ENCODE results near the gene AWAT2. TPM values are rescaled to one million over a fixed set of nuclear protein-coding genes. Genes with fewer than 3 reads are reported as not detected.

AWAT2 gene
- total RNA-seq, 4 donors from 2014 or later: not detected

GRCh38 chrX:70087857-70088630, 38.3 kb upstream of the AWAT2 start:
- no peak for TF ChIP-seq POLR2A (IDR thresholded peaks at IDR 0.05)
- TF ChIP-seq, protein P1, sequence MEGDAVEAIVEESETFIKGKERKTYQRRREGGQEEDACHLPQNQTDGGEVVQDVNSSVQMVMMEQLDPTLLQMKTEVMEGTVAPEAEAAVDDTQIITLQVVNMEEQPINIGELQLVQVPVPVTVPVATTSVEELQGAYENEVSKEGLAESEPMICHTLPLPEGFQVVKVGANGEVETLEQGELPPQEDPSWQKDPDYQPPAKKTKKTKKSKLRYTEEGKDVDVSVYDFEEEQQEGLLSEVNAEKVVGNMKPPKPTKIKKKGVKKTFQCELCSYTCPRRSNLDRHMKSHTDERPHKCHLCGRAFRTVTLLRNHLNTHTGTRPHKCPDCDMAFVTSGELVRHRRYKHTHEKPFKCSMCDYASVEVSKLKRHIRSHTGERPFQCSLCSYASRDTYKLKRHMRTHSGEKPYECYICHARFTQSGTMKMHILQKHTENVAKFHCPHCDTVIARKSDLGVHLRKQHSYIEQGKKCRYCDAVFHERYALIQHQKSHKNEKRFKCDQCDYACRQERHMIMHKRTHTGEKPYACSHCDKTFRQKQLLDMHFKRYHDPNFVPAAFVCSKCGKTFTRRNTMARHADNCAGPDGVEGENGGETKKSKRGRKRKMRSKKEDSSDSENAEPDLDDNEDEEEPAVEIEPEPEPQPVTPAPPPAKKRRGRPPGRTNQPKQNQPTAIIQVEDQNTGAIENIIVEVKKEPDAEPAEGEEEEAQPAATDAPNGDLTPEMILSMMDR (IDR thresholded peaks at IDR 0.05): no peak
- no peak for DNase-seq
- H3K36me3 ChIP-seq: no peaks in the 10 kb centered on the region
- H3K27me3 ChIP-seq: no peaks in the 10 kb centered on the region
- H3K4me1 ChIP-seq: no peaks in the 10 kb centered on the region
- H3K9me3 ChIP-seq: no peaks in the 10 kb centered on the region
- no peak overlapping the region for H3K4me3 ChIP-seq
- intact Hi-C loops (cut with DNase I; ENCODE audit: low total_unique reads): no loop called here
- H3K27ac ChIP-seq: no peak overlapping the region

DNA sequence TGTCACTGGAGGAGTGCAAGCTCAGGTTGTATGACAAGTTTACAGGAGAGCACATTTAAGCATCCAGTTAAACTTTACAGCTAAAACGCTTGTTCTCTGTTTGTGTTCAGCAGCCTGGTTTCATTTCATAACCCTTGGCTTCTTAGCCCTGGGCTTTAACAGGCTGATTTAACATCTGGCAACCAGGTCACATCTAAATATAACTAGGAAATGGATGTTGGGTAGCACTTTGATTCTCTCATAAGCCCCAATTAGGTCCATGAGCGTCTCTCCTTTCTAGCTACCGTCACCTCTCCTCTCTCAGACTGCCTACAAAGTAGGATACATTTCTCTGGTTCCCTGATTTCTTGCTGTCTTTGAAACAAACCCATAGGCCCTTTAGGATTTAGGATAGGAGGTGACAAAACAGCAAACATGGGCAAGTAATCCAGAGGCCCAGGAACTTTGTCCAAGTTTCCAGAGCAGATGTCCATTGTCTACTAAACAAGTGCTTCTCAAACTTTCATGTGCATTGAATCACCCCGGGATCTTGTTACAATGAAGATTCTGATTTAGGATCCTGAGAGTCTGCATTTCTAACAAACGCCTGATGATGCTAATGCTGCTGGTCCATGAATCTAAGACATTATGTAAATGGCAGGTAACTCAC, 35.0 kb upstream of the AWAT2 start:
- no peak for TF ChIP-seq POLR2A (IDR thresholded peaks at IDR 0.05)
- TF ChIP-seq, protein P1 (IDR thresholded peaks at IDR 0.05): no peak
- intact Hi-C loops (cut with DNase I; ENCODE audit: low total_unique reads): no loop called here
- H3K36me3 ChIP-seq: no peaks in the 10 kb centered on the region

DNA sequence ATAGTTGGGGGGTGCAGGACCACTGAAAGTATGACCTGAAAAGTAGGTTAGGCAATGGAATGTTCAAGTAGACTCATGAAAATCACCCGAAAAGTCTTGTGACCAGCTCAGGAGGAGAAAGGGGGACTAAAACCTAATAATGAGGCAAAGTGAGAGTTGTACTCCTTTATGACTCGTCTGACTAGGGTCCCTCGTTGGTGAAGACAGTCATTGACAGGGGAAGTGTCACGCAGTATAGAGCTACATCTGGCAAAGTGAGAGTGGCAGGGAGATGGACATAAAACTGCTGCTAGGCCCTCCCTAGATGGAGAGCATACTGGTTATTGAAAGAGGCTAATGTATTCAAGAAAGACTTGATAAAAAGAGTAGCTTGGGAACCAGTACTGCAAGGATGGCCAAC, 33.0 kb upstream of the AWAT2 start:
- Histone ChIP-seq H3K4me1 (no peaks in the 10 kb centered on the region), H3K4me3 (no peak overlapping the region), H3K36me3 (no peaks in the 10 kb centered on the region), H3K27me3 (no peaks in the 10 kb centered on the region), H3K27ac (no peak overlapping the region), H3K9me3 (no peaks in the 10 kb centered on the region)
- no peak for DNase-seq
- TF ChIP-seq, protein P1 (IDR thresholded peaks at IDR 0.05): no peak
- no peak for TF ChIP-seq POLR2A (IDR thresholded peaks at IDR 0.05)
- intact Hi-C loops (cut with DNase I; ENCODE audit: low total_unique reads): no loop called here

More for the DNA sequence above, 35.0 kb upstream of the AWAT2 start:
- Histone ChIP-seq H3K4me1 (no peaks in the 10 kb centered on the region), H3K4me3 (no peak overlapping the region), H3K9me3 (no peaks in the 10 kb centered on the region), H3K27ac (no peak overlapping the region), H3K27me3 (no peaks in the 10 kb centered on the region)
- DNase-seq: no peak

GRCh38 chrX:70079870-70080269, 30.1 kb upstream of the AWAT2 start:
- TF ChIP-seq, protein P1 (IDR thresholded peaks at IDR 0.05): no peak
- TF ChIP-seq POLR2A (IDR thresholded peaks at IDR 0.05): no peak
- intact Hi-C loops (cut with DNase I; ENCODE audit: low total_unique reads): no loop called here

DNA sequence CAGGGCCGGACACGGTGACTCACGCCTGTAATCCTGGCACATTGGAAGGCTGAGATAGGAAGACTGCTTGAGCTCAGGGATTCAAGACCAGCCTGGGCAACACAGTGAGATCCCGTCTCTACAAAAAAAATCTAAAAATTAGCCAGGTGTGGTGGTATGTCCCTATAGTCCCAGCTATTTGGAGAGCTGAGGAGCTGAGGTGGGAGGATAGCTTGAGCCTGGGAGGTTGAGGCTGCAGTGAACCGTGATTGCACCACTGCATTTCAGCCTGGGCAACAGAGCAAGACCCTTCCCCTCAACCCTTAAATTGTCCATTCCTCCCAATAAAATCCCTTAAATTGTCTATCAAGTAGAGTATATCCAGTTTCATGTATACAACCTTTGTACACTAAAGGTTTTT, 29.6 kb upstream of the AWAT2 start:
- intact Hi-C loops (cut with DNase I; ENCODE audit: low total_unique reads): no loop called here
- Histone ChIP-seq H3K36me3 (no peaks in the 10 kb centered on the region), H3K27ac (no peak overlapping the region), H3K4me3 (no peak overlapping the region), H3K9me3 (no peaks in the 10 kb centered on the region), H3K4me1 (no peaks in the 10 kb centered on the region), H3K27me3 (no peaks in the 10 kb centered on the region)
- TF ChIP-seq, protein P1 (IDR thresholded peaks at IDR 0.05): no peak
- no peak for TF ChIP-seq POLR2A (IDR thresholded peaks at IDR 0.05)
- DNase-seq: no peak

More at GRCh38 chrX:70079870-70080269, 30.1 kb upstream of the AWAT2 start:
- no peaks in the 10 kb centered on the region for H3K36me3 ChIP-seq
- H3K4me1 ChIP-seq: no peaks in the 10 kb centered on the region
- no peak overlapping the region for H3K27ac ChIP-seq
- no peaks in the 10 kb centered on the region for H3K9me3 ChIP-seq
- H3K27me3 ChIP-seq: no peaks in the 10 kb centered on the region
- no peak for DNase-seq
- H3K4me3 ChIP-seq: no peak overlapping the region
